CD4-positive, CD25-positive, alpha-beta regulatory T cell (primary cell): ENCODE results near the gene OR2T4. TPM values are rescaled to one million over a fixed set of nuclear protein-coding genes. Genes with fewer than 3 reads are reported as not detected.

Experiments used
- ATAC-seq, 2 donors: fragments of 150-1000 bp; cut with Tn5 transposase; one replicate each; pipeline ENCODE4 v1.10.0; 2021; ENCODE audit warnings: low read depth in 2 of 2, moderate number of reproducible peaks in 2 of 2, moderate library complexity in 1 of 2
- DNase-seq, 3 donors: peaks; one replicate each; pipeline versions ENCODE4 v3.0.0 to v3.0.0-alpha.2; 2012 to 2022; ENCODE audit warnings: mixed read lengths in 1 of 3
- H3K27ac ChIP-seq: one replicate; pipeline ENCODE4 v1.7.0; 2013; ENCODE audit warnings: mild to moderate bottlenecking, low read length; ENCODE audit not compliant: insufficient read depth, poor library complexity, severe bottlenecking
- H3K27me3 ChIP-seq: one replicate; pipeline ENCODE4 v1.7.0; 2013; ENCODE audit warnings: low read length; ENCODE audit not compliant: control insufficient read depth, insufficient read depth
- H3K36me3 ChIP-seq: one replicate; pipeline ENCODE4 v1.7.0; 2013; ENCODE audit warnings: mild to moderate bottlenecking, low read length, moderate library complexity; ENCODE audit not compliant: control insufficient read depth, insufficient read depth
- H3K4me1 ChIP-seq: 2 replicates; pipeline ENCODE4 v1.7.0; 2013; ENCODE audit warnings: mild to moderate bottlenecking, low read length; ENCODE audit not compliant: insufficient read depth, control insufficient read depth, poor library complexity, severe bottlenecking
- H3K4me3 ChIP-seq: one replicate; pipeline ENCODE4 v1.7.0; 2013; ENCODE audit warnings: low read depth, mild to moderate bottlenecking, low read length, moderate library complexity
- H3K9me3 ChIP-seq, 2 experiments: 1 replicate in 1 of 2; 2 replicates in 1 of 2; pipeline ENCODE4 v1.7.0; 2013; ENCODE audit warnings: low read length in 2 of 2, mild to moderate bottlenecking in 1 of 2, moderate library complexity in 1 of 2; ENCODE audit not compliant: control insufficient read depth in 2 of 2
- H3K27ac Mint-ChIP-seq, 3 donors: one replicate each; pipeline ENCODE4 v1.8.0; 2020 to 2022; ENCODE audit warnings: mild to moderate bottlenecking in 3 of 3, mixed read lengths in 3 of 3, moderate library complexity in 2 of 3
- H3K27me3 Mint-ChIP-seq: one replicate; pipeline ENCODE4 v1.8.0; 2022; ENCODE audit warnings: mild to moderate bottlenecking, mixed read lengths
- H3K36me3 Mint-ChIP-seq: one replicate; pipeline ENCODE4 v1.8.0; 2020; ENCODE audit warnings: mixed read lengths
- H3K4me1 Mint-ChIP-seq, 4 donors: one replicate each; pipeline ENCODE4 v1.8.0; 2020 to 2022; ENCODE audit warnings: mixed read lengths in 4 of 4, mild to moderate bottlenecking in 1 of 4
- H3K4me3 Mint-ChIP-seq, 4 donors: one replicate each; pipeline ENCODE4 v1.8.0; 2020 to 2022; ENCODE audit warnings: mild to moderate bottlenecking in 4 of 4, mixed read lengths in 4 of 4, moderate library complexity in 3 of 4
- H3K9me3 Mint-ChIP-seq, 7 donors: one replicate each; pipeline ENCODE4 v1.8.0; 2020 to 2022; ENCODE audit warnings: mixed read lengths in 7 of 7, mild to moderate bottlenecking in 3 of 7, moderate library complexity in 2 of 7
- polyA plus RNA-seq, 4 donors: library from polyadenylated mRNA; unstranded; fragments of 300-500 nt; fragmentation: Illumina TruSeq; gene quantifications; one replicate each; pipeline ENCODE4 v1.2.3, GENCODE V29; 2021
- total RNA-seq: library from RNA; stranded (reverse); gene quantifications from one replicate; pipeline ENCODE4 v1.2.3, GENCODE V29; 2022

OR2T4 gene
- total RNA-seq: not detected
- not detected for polyA plus RNA-seq

GRCh38 chr1:248361121-248361715, at the start of gene OR2T4:
OR2T4 (plus strand) TSS chr1:248361665; CDS start chr1:248361665, 0 bp downstream.
- Histone ChIP-seq H3K9me3 (no peaks in the 10 kb centered on the region), H3K36me3 (no peaks in the 10 kb centered on the region), H3K4me1 (no peaks in the 10 kb centered on the region), H3K27ac (no peak within 1 kb of the TSS), H3K27me3 (no peaks in the 10 kb centered on the region), H3K4me3 (no peak within 1 kb of the TSS)
- Mint-ChIP-seq H3K36me3 (no peaks in the 10 kb centered on the region), H3K27ac (no peak within 1 kb of the TSS), H3K4me3 (no peak within 1 kb of the TSS), H3K27me3 (no peaks in the 10 kb centered on the region), H3K9me3 (peaks cover 0 to 5% (median 0%) of the 10 kb centered on the region in 7 donors), H3K4me1 (no peaks in the 10 kb centered on the region)
- ATAC-seq (no peak), DNase-seq (no peak)

GRCh38 chr1:248316796-248317195, 44.7 kb upstream of the OR2T4 start:
- H3K36me3 ChIP-seq: no peaks in the 10 kb centered on the region
- H3K9me3 ChIP-seq: peaks cover 1 to 10% of the 10 kb centered on the region in 2 experiments
- no peaks in the 10 kb centered on the region for H3K27me3 ChIP-seq
- no peaks in the 10 kb centered on the region for H3K4me1 Mint-ChIP-seq
- no peaks in the 10 kb centered on the region for H3K27me3 Mint-ChIP-seq
- no peak for DNase-seq
- H3K27ac ChIP-seq: no peak overlapping the region
- no peak for ATAC-seq
- no peak overlapping the region for H3K4me3 ChIP-seq
- no peak overlapping the region for H3K27ac Mint-ChIP-seq
- H3K9me3 Mint-ChIP-seq: peaks cover 4 to 17% (median 10%) of the 10 kb centered on the region in 7 donors
- H3K4me1 ChIP-seq: no peaks in the 10 kb centered on the region
- H3K36me3 Mint-ChIP-seq: no peaks in the 10 kb centered on the region
- no peak overlapping the region for H3K4me3 Mint-ChIP-seq

GRCh38 chr1:248324468-248324867, 37.0 kb upstream of the OR2T4 start, which contains the start of gene OR2M7:
OR2M7 (minus strand) TSS chr1:248324568; CDS start chr1:248324568, 0 bp downstream.
- Histone ChIP-seq H3K4me3 (no peak within 1 kb of the TSS), H3K4me1 (no peaks in the 10 kb centered on the region), H3K36me3 (no peaks in the 10 kb centered on the region), H3K27me3 (no peaks in the 10 kb centered on the region), H3K9me3 (no peaks in the 10 kb centered on the region), H3K27ac (no peak within 1 kb of the TSS)
- Mint-ChIP-seq H3K27me3 (no peaks in the 10 kb centered on the region), H3K4me3 (no peak within 1 kb of the TSS), H3K36me3 (no peaks in the 10 kb centered on the region), H3K9me3 (peaks cover 0 to 24% (median 2%) of the 10 kb centered on the region in 7 donors), H3K4me1 (no peaks in the 10 kb centered on the region), H3K27ac (no peak within 1 kb of the TSS)
- ATAC-seq (no peak), DNase-seq (no peak)

GRCh38 chr1:248343451-248343850, 18.0 kb upstream of the OR2T4 start:
- ATAC-seq (no peak), DNase-seq (no peak)
- H3K27ac ChIP-seq: no peak overlapping the region
- H3K9me3 Mint-ChIP-seq: peaks cover 0 to 1% (median 0%) of the 10 kb centered on the region in 7 donors
- H3K4me1 Mint-ChIP-seq: no peaks in the 10 kb centered on the region
- H3K27me3 Mint-ChIP-seq: no peaks in the 10 kb centered on the region
- H3K27ac Mint-ChIP-seq: no peak overlapping the region
- H3K36me3 Mint-ChIP-seq: no peaks in the 10 kb centered on the region
- no peaks in the 10 kb centered on the region for H3K27me3 ChIP-seq
- H3K4me3 Mint-ChIP-seq: no peak overlapping the region
- H3K9me3 ChIP-seq: no peaks in the 10 kb centered on the region
- H3K36me3 ChIP-seq: no peaks in the 10 kb centered on the region
- H3K4me3 ChIP-seq: no peak overlapping the region
- no peaks in the 10 kb centered on the region for H3K4me1 ChIP-seq

- H3K4me1 Mint-ChIP-seq: no peaks in the 10 kb centered on the region
Measured at GRCh38 chr1:248348475-248348874, 13.0 kb upstream of the OR2T4 start, which contains the start of gene OR14C36. OR14C36 (plus strand) TSS chr1:248348775; CDS start chr1:248348775, 0 bp downstream.

GRCh38 chr1:248359415-248359814, 2.0 kb upstream of the OR2T4 start:
- DNase-seq: no peak
- no peaks in the 10 kb centered on the region for H3K9me3 ChIP-seq
- H3K27me3 Mint-ChIP-seq: no peaks in the 10 kb centered on the region
- peaks cover 0 to 5% (median 0%) of the 10 kb centered on the region in 7 donors for H3K9me3 Mint-ChIP-seq
- no peak overlapping the region for H3K4me3 Mint-ChIP-seq
- no peak overlapping the region for H3K27ac Mint-ChIP-seq
- no peaks in the 10 kb centered on the region for H3K4me1 Mint-ChIP-seq
- ATAC-seq: no peak
- H3K27ac ChIP-seq: no peak overlapping the region
- H3K4me1 ChIP-seq: no peaks in the 10 kb centered on the region
- no peaks in the 10 kb centered on the region for H3K36me3 Mint-ChIP-seq
- H3K36me3 ChIP-seq: no peaks in the 10 kb centered on the region
- H3K4me3 ChIP-seq: no peak overlapping the region
- H3K27me3 ChIP-seq: no peaks in the 10 kb centered on the region

More at GRCh38 chr1:248348475-248348874, 13.0 kb upstream of the OR2T4 start, which contains the start of gene OR14C36:
- no peak within 1 kb of the TSS for H3K27ac Mint-ChIP-seq
- ATAC-seq (no peak), DNase-seq (no peak)
- H3K4me3 Mint-ChIP-seq: no peak within 1 kb of the TSS
- Histone ChIP-seq H3K36me3 (no peaks in the 10 kb centered on the region), H3K4me3 (no peak within 1 kb of the TSS), H3K27me3 (no peaks in the 10 kb centered on the region), H3K27ac (no peak within 1 kb of the TSS), H3K9me3 (no peaks in the 10 kb centered on the region), H3K4me1 (no peaks in the 10 kb centered on the region)
- no peaks in the 10 kb centered on the region for H3K36me3 Mint-ChIP-seq
- peaks cover 5% of the 10 kb centered on the region for H3K27me3 Mint-ChIP-seq
- H3K9me3 Mint-ChIP-seq: peaks cover 0 to 5% (median 0%) of the 10 kb centered on the region in 7 donors

GRCh38 chr1:248366609-248367008, 5.1 kb downstream of the OR2T4 start:
- Mint-ChIP-seq H3K27me3 (no peaks in the 10 kb centered on the region), H3K4me3 (no peak overlapping the region), H3K27ac (no peak overlapping the region), H3K4me1 (no peaks in the 10 kb centered on the region), H3K36me3 (no peaks in the 10 kb centered on the region), H3K9me3 (peaks cover 0 to 5% (median 0%) of the 10 kb centered on the region in 7 donors)
- H3K27me3 ChIP-seq: no peaks in the 10 kb centered on the region
- no peaks in the 10 kb centered on the region for H3K36me3 ChIP-seq
- DNase-seq: no peak
- no peaks in the 10 kb centered on the region for H3K4me1 ChIP-seq
- H3K9me3 ChIP-seq: no peaks in the 10 kb centered on the region
- no peak overlapping the region for H3K27ac ChIP-seq
- H3K4me3 ChIP-seq: no peak overlapping the region
- no peak for ATAC-seq

- Histone ChIP-seq H3K9me3 (no peaks in the 10 kb centered on the region), H3K36me3 (no peaks in the 10 kb centered on the region), H3K27ac (no peak overlapping the region), H3K27me3 (no peaks in the 10 kb centered on the region), H3K4me1 (no peaks in the 10 kb centered on the region), H3K4me3 (no peak overlapping the region)
- Mint-ChIP-seq H3K4me1 (peaks cover 0 to 16% (median 4%) of the 10 kb centered on the region in 4 donors), H3K9me3 (no peaks in the 10 kb centered on the region), H3K4me3 (no peak overlapping the region), H3K27me3 (no peaks in the 10 kb centered on the region), H3K27ac (peak overlapping the region; percentile 43 to 85 (median 52)), H3K36me3 (no peaks in the 10 kb centered on the region)
- peak in 2 of 3 donors; percentile 9 to 47 for DNase-seq
- peak; percentile 77 to 83 for ATAC-seq
Measured at GRCh38 chr1:248372394-248372793, 10.9 kb downstream of the OR2T4 start.
